Measurements from ENCODE around the gene FGF4.
"Not testable (repeated sequence)": the region's sequence is repeated elsewhere in the genome, so short reads cannot be mapped to it uniquely, and the experiment has no call there.

Gene FGF4

GRCh38 chr11:69771466-69771865, 3.7 kb downstream of the FGF4 start:
- DNase-seq: no peak

- DNase-seq: no peak
Measured at GRCh38 chr11:69770540-69770939, 4.6 kb downstream of the FGF4 start.

DNA sequence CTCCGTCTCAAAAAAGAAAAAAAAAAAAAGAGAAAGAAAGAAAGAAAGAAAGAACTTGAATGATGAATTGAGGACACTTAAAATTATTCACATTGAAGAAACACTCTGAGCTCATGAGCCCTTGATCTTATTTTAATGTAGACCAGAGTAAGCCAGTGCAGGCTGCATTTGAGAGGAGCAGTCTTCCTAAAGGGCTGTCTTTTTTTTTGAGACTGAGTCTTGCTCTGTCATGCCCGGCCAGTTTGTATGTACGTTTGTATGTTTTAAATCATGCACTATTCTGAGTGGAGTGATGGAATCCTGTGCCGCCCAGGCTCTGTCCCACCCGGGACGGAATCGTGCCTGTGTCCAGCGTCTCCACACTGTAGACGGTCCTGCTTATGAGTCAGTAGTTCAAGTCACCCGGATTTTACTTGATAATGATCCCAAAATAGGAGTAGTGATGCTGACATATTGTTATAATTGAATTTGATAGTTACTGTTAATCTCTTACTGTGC, 9.6 kb downstream of the FGF4 start:
- no peak for DNase-seq

- DNase-seq: not testable (repeated sequence)
Measured at GRCh38 chr11:69764918-69765317, 10.2 kb downstream of the FGF4 start.

GRCh38 chr11:69760319-69760718, 14.8 kb downstream of the FGF4 start:
- DNase-seq: no peak

DNA sequence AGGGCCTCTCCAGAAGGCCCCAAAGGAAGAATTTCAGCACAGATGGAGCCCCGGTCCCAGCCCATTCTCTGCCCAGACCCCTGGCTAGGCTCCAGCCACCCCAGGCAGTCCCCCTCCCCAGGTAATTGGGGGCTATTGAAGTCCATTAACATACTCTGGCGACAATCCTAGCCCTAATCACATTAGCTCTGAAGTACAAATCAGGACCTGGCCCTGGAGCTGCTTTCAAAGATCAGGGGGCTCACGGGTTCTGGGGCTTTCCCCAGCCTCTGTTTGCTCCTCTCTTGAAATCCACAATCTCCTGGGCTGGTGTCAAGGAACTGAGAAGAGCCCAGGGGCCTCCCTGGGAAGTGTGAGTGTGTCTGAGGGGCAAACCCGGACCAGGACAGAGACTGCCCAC, 22.3 kb downstream of the FGF4 start:
- DNase-seq: no peak

DNA sequence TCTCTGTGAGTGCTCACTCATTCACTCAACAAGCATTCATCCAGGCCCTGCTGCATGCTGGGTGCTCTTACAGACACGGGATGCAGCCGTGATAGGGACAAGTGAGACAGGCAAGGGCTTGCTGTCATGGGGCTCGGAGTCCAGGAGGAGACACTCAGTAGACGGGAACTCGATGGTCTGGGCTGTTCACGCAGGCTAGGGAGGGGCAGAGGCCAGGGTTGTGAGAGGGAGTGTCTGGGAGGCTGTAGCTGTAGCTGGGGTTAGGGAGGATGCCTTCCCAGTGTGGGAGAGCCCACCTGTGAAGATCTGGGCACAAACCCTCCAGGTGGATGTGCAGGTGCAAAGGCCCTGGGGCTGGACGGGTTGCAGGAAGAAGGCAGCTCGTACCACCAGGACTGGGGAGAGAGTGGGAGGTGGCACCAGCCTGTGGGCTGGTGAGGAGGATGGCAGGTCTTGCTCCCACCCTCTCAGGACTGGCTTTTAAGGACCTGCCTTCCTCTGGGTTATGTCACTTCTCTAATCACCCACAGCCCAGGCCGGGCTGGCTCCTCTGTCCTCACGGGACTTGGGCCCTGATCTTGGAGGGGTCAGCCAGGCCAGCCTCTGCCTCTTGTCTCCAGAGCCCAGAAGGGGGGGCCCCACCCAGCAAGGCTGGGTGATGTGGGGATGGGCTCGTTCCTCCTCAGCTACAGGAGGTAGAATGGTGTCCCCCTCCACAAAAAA, 24.1 kb downstream of the FGF4 start:
- DNase-seq: no peak

DNA sequence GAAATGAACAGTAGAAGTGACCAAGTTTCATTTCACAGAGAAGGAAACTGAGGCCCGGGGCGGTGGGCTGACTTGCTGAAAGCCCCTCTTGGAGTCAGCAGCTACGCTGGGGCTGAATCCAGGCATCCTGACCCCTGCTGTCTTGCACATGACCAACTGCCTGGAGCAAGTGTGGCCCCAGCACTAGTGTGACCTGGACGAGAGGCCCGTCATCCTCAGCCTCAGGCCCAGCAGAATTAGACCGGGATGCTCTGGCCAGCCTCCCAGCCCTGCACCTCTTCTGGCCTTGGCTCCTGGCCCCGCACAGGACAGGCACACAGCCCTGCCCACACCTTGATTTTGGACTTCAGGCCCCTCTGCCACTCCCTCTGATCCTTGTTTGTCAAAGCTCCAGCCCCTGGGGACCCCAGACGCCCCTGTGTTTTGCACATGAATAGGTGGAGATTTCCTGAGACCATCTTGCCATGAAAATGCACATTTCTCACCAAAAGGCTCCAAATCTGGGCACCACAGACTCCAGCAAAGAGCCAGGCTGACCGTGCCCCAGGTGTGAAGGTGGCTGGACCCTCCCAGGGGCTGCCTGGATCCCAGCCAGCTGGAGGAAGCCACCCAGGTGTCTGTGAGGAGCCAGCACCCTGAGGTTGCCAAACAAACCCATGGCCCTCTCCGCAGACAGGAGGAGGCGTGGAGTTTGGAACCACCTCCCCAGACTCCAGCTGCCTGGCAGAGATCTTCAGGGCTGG, 24.9 kb downstream of the FGF4 start:
- no peak for DNase-seq

DNA sequence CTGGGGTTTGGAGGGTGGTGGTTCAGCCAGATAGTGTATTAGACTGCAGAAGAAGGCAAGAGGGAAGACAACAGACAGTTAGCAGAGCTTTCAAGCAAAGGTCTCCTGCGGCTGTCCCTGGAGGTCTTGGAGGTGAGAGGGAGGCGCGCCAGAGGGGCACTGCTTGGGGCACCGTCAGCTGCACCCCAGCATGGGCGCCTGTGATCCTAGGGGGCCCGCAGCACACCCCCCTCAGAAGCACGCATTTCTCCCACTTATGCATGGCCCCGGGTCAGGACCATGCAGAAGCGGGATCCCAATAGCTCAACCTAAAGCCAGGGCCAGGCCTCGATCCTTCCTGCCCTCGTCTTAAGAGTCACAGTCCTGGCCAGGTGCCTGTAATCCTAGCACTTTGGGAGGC, 26.5 kb downstream of the FGF4 start:
- no peak for DNase-seq

DNA sequence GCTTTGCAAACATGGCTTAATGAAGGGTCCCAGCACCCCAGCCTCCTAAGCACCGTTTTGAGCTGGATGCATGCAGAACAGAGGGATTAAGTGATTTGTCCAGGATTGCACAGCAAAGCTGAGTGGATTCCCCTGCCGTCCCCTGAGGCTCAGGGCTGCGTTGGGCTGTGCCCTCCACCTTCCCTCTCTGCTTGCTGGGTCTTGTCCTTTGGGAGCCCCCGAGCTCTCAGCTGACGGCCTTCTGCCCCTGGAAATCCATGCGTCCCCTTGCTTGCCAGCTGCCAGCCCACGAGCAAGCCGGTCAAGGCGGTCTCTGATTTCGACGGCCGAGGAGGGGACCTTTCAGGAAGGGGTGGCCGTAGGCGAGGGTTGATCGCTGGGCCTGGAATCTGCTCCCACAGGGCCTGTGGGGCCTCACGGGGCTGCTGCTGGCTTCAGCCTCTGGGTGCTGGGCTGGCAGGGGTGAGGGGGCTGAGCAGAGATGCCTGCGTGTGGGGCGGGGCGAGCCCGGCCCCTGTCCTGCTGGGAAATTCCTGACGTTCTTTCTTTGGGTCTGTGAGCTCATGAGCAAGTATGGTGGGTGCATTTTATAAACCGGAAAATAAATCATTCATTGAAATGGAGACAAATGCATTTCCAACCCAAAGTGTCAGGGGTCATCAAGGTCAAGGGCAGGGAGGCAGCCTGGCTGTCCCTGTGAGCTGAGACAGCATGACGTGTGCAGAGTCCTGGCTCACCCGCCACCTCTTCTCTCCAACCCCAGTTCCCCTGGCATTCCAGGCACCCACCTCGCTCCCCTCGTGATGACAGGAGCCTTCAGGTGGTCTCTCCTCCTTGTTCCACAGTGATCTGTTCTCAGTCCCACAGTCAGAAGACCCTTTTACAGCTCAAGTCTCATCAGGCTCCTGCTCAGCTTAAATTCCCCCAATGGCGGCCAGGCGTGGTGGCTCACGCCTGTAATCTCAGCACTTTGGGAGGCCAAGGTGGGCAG, 28.1 kb downstream of the FGF4 start:
- no peak for DNase-seq

DNA sequence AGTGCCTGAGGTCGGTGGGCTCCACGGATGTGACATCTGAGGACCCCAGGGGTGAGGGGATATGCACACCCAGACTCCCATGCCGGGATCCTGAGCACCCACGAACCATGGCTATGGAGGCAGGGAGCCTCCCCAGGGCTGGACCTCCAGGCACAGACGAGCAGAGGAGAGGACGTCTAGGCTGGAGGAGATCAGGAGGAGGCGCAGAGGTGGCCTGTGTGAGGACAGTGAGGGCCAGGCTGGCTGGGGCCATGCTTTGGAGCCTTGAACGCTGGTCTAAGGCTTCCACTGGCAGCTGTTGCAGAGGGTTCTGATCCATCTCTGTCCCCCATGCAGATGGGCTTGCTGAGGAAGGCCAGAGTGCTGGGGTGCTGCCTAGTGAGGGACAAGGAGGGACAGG, 29.0 kb downstream of the FGF4 start:
- DNase-seq: no peak

DNA sequence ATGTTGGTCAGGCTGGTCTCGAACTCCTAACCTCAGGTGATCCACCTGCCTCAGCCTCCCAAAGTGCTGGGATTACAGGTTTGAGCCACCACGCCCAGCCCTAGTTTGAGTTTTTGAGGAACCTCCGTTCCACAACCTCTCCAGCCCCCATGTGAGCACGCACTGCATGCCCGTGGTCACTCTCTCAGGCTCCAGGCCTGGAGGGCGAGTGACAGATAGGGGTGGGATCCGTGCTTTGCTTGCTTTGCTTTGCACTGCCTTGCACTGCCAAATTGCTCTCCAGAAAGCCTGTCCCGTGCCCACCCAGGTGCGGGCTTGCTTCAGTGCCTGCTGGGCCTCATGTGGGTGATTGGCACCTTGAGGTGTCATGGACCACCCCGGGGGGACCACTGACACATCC, 29.9 kb downstream of the FGF4 start:
- no peak for DNase-seq

GRCh38 chr11:69744435-69744834, 30.7 kb downstream of the FGF4 start:
- DNase-seq: no peak

- no peak for DNase-seq
Measured at GRCh38 chr11:69734841-69735240, 40.3 kb downstream of the FGF4 start.

DNA sequence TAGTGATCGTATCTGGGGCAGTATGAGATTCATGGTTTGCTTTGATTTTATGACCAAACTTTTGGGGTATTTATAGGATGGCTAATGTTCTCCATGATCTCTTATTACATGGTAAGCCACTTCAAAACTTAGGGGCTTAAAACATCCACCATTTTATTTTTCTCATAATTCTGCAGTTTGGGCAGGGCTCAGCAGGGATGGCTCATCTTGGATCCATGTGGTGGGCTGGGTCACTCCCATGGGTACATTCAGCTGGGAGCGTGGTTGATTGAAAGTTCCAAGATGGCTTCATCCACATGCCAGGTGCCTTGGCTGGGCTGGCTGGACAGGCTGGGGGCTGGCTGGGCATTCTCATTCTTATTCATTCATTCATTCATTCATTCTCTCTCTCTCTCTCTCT, 40.8 kb downstream of the FGF4 start:
- no peak for DNase-seq

- DNase-seq: no peak
Measured at GRCh38 chr11:69732910-69733309, 42.2 kb downstream of the FGF4 start.

DNA sequence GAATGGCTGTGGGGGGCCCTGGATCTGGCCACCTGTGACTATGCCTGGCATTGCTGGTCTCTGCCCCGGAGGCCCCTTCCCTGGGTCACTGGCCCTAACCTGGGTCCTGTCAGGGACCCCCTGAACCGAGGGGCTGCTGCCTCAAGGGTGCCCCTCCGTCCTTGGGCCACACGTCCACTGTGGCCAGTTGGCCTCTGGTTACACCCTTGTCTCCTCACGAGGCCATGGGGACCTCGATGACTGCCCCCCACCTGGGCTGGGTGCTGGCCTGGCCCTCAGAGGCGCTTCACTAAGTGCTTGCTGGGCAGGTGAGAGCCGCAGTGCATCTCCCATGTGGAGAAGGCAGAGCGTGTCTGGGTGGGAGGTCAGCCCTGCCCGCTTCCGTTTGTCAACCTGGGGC, 44.0 kb downstream of the FGF4 start:
- DNase-seq: no peak

DNA sequence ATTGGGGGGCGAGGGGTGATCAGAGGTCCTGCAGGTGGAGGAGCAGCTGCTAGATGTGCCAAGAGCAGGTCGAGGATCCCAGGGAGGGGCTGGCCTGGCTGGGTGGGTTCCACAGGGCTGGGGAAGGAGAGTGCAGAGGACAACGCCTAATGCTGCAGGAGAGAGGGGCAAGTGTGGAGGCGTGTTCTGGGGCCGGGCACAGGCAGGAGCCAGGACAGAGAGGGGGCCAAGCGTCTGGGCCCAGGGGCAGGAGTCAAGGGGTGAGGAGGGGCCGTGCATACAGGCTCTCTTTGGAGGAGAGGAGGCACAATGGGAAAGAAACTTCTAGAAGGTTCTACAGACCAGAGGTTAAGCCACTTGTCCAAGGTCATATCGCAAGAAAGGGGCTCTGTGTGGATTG, 44.6 kb downstream of the FGF4 start:
- no peak for DNase-seq

- DNase-seq: no peak
Measured at GRCh38 chr11:69729252-69729651, 45.9 kb downstream of the FGF4 start.

GRCh38 chr11:69727266-69727665, 47.9 kb downstream of the FGF4 start:
- DNase-seq: no peak

DNA sequence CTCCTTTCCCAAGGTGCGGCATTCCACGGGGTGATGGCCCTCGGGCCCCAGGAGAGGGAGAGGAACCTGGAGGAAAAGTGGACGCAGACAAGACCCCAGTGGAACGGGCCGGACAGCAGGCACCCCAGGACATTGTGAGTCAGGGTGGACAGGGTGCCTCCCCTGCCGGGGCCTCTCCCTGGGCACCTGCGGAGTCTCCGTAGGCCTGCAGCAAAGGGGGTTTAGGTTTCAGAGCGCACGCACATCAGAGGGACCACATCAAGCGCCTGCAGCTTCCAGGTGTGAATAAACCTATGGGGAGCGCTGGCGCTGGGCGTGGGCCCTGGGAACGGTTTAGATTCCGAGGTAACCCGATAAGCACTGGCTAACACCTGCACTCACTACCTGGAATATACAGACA, 48.7 kb downstream of the FGF4 start:
- no peak for DNase-seq

GRCh38 chr11:69726019-69726418, 49.1 kb downstream of the FGF4 start:
- DNase-seq: no peak

DNA sequence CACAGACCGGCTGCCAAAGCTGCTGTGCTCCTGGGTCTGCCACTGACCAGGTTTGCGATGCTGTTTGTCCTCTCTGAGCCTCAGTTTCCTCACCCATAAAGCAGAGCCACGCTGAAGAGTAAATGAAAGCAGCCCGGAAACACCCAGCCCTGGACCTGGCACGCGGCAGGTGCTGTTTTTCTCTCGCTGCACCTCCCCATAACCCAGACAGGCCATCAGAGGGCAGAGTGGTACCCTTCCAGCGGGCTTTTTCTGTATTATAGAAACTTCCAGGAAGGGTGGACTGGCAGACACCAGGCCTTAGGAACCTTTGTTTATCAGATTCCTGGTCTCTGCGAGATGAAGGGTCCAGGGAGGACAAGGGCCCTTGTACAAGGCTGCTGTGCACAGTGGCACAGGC, 53.4 kb downstream of the FGF4 start:
- DNase-seq: no peak
